ENCODE measurements around the gene LRG1. TPM values are rescaled to one million over a fixed set of nuclear protein-coding genes. Genes with fewer than 3 reads are reported as not detected.

LRG1 gene
- total and polyA plus RNA-seq, 2 of the 13 experiments (the other 11 are each of a cell fraction or from before 2014, with no cell fraction given): 12.0 to 39.3 TPM

- TF ChIP-seq, protein P1, sequence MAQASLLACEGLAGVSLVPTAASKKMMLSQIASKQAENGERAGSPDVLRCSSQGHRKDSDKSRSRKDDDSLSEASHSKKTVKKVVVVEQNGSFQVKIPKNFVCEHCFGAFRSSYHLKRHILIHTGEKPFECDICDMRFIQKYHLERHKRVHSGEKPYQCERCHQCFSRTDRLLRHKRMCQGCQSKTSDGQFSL (CRISPR knock-in tag; IDR thresholded peaks at IDR 0.05): no peak
- TF ChIP-seq ZNF530 (CRISPR knock-in tag; IDR thresholded peaks at IDR 0.05; ENCODE audit: low read depth): no peak
- TF ChIP-seq ZKSCAN1 (IDR thresholded peaks at IDR 0.05; ENCODE audit: low read length): no peak
- TF ChIP-seq ZSCAN29 (CRISPR knock-in tag; conservative IDR thresholded peaks at IDR 0.05): no peak
- TF ChIP-seq ZBTB7A (CRISPR knock-in tag; IDR thresholded peaks at IDR 0.05): no peak
- TF ChIP-seq SOX13 (IDR thresholded peaks at IDR 0.05): no peak
- TF ChIP-seq SOX13 (CRISPR knock-in tag; conservative IDR thresholded peaks at IDR 0.05 in 1 of 2, IDR thresholded peaks at IDR 0.05 in 1 of 2): peak in 1 of 2 experiments; percentile 42; a peak in 2 of 4 replicates
- TF ChIP-seq ZNF674 (CRISPR knock-in tag; IDR thresholded peaks at IDR 0.05; ENCODE audit: low read depth): no peak
- TF ChIP-seq ZMYM2 (CRISPR knock-in tag; IDR thresholded peaks at IDR 0.05): no peak
- TF ChIP-seq TRAFD1 (CRISPR knock-in tag; IDR thresholded peaks at IDR 0.05; ENCODE audit: borderline replicate concordance): no peak
- peak; percentile 62; the same call in 1 of the 2 replicates for TF ChIP-seq ZNF451 (CRISPR knock-in tag; IDR thresholded peaks at IDR 0.05)
- peak; percentile 84; the same call in 1 of the 2 replicates for TF ChIP-seq CHD4 (IDR thresholded peaks at IDR 0.05; ENCODE audit: borderline replicate concordance, low read length)
- TF ChIP-seq, protein P2, sequence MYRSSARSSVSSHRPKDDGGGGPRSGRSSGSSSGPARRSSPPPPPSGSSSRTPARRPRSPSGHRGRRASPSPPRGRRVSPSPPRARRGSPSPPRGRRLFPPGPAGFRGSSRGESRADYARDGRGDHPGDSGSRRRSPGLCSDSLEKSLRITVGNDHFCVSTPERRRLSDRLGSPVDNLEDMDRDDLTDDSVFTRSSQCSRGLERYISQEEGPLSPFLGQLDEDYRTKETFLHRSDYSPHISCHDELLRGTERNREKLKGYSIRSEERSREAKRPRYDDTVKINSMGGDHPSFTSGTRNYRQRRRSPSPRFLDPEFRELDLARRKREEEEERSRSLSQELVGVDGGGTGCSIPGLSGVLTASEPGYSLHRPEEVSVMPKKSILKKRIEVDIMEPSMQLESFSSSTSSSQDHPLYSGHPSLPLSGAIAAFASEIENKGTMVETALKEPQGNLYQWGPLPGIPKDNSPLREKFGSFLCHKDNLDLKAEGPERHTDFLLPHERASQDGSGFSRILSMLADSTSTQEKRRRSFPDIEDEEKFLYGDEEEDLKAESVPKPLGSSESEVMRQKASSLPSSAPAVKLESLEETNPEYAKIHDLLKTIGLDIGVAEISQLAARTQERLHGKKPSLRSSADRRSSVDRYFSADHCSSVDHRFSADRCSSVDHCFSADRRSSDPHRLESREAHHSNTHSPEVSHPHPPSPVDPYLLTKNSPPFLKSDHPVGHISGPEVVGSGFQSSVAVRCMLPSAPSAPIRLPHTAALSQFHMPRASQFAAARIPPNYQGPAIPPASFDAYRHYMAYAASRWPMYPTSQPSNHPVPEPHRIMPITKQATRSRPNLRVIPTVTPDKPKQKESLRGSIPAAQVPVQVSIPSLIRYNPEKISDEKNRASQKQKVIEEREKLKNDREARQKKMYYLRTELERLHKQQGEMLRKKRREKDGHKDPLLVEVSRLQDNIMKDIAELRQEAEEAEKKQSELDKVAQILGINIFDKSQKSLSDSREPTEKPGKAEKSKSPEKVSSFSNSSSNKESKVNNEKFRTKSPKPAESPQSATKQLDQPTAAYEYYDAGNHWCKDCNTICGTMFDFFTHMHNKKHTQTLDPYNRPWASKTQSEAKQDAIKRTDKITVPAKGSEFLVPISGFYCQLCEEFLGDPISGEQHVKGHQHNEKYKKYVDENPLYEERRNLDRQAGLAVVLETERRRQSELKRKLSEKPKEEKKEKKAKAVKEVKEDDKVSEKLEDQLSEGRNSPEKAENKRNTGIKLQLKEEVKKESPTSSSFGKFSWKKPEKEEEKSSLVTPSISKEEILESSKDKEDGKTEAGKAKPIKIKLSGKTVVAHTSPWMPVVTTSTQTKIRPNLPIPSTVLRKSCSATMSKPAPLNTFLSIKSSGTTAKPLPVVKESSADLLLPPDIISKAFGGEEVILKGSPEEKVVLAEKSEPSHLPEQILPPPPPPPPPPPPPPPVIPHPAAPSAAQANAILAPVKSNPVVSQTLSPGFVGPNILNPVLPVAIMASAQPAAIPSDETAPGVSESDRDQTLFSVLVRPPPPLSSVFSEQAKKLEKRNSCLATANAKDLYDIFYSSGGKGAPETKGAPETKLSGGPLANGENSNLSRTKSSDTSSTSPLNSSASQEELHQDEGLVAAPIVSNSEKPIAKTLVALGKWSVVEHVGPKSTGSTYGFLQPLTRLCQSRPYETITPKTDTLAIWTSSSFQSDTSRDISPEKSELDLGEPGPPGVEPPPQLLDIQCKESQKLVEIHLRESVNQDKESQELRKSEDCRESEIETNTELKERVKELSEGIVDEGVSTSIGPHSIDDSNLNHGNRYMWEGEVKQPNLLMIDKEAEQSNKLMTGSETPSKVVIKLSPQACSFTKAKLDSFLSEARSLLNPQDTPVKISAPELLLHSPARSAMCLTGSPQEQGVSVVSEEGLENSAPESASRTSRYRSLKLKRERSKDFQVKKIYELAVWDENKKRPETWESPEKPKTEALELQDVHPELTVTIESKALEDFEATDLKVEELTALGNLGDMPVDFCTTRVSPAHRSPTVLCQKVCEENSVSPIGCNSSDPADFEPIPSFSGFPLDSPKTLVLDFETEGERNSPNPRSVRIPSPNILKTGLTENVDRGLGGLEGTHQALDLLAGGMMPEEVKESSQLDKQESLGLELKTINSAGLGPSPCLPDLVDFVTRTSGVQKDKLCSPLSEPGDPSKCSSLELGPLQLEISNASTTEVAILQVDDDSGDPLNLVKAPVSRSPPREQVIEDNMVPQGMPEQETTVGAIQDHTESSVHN (CRISPR knock-in tag; IDR thresholded peaks at IDR 0.05): no peak
- TF ChIP-seq PAF1 (CRISPR knock-in tag; IDR thresholded peaks at IDR 0.05): no peak
- TF ChIP-seq ZNF678 (CRISPR knock-in tag; IDR thresholded peaks at IDR 0.05): no peak
- no peak for TF ChIP-seq ZNF660 (CRISPR knock-in tag; IDR thresholded peaks at IDR 0.05; ENCODE audit: borderline replicate concordance, low read depth)
- TF ChIP-seq CERS6 (CRISPR knock-in tag; IDR thresholded peaks at IDR 0.05): no peak
- TF ChIP-seq ZFP90 (CRISPR knock-in tag; IDR thresholded peaks at IDR 0.05; ENCODE audit: borderline replicate concordance): no peak
Observed at GRCh38 chr19:4539693-4540581, at the start of gene LRG1 (continued).
